H1 (cell line): ENCODE results near the gene EIF4E2.

Source experiments
- CBX8 ChIP-seq: fragments of 300-800, 300-1000 bp; sonication (generic); IDR thresholded peaks from 2 replicates; pipeline ENCODE4 v1.7.1; 2016; ENCODE audit warnings: low read depth, low read length, borderline replicate concordance
- CEBPB ChIP-seq: IDR thresholded peaks from 2 replicates; pipeline ENCODE4 v1.6.1; 2012; ENCODE audit warnings: low read depth, low read length
- CREB1 ChIP-seq: IDR thresholded peaks from 2 replicates; pipeline ENCODE4 v1.6.1; 2012; ENCODE audit warnings: inconsistent platforms
- EP300 ChIP-seq, 2 experiments: IDR thresholded peaks; 1 replicate in 1 of 2; 2 replicates in 1 of 2; pipeline ENCODE4 v1.6.1; 2011 to 2012; ENCODE audit warnings: low read depth in 2 of 2, low read length in 2 of 2, mild to moderate bottlenecking in 2 of 2, borderline replicate concordance in 1 of 2, inconsistent platforms in 1 of 2, moderate library complexity in 1 of 2
- EZH2 ChIP-seq: fragments of 200-600 bp; sonication (generic); IDR thresholded peaks from 2 replicates; pipeline ENCODE4 v1.7.1; 2012; ENCODE audit warnings: low read depth, mild to moderate bottlenecking, moderate library complexity, low read length, inconsistent platforms; ENCODE audit not compliant: severe bottlenecking
- POLR2A ChIP-seq, 2 experiments: IDR thresholded peaks; 1 replicate in 1 of 2; 2 replicates in 1 of 2; pipeline ENCODE4 v1.6.1; 2011; ENCODE audit warnings: low read depth in 2 of 2, low read length in 2 of 2, mild to moderate bottlenecking in 2 of 2; ENCODE audit errors: control extremely low read depth in 1 of 2
- POLR2AphosphoS5 ChIP-seq: IDR thresholded peaks from 2 replicates; pipeline ENCODE4 v1.6.1; 2011; ENCODE audit warnings: low read depth, low read length
- TAF1 ChIP-seq: IDR thresholded peaks from 2 replicates; pipeline ENCODE4 v1.6.1; 2011; ENCODE audit warnings: mild to moderate bottlenecking, low read depth, low read length
- TAF7 ChIP-seq: optimal IDR thresholded peaks from 2 replicates; pipeline ENCODE3; 2011; ENCODE audit warnings: low read depth, mild to moderate bottlenecking, inconsistent platforms, low read length, moderate library complexity, borderline replicate concordance
- TCF12 ChIP-seq: IDR thresholded peaks from 2 replicates; pipeline ENCODE4 v1.6.1; 2011; ENCODE audit warnings: low read depth, mild to moderate bottlenecking, low read length
- TF ChIP-seq, protein P1 (sequence below), 3 experiments: IDR thresholded peaks; 1 replicate in 2 of 3; 2 replicates in 1 of 3; pipeline versions ENCODE4 v1.5.1 to v1.6.1; 2011; ENCODE audit warnings: low read length in 3 of 3, mild to moderate bottlenecking in 3 of 3, inconsistent platforms in 2 of 3, low read depth in 1 of 3, moderate library complexity in 1 of 3; ENCODE audit not compliant: insufficient read depth in 1 of 3; ENCODE audit errors: control extremely low read depth in 1 of 3
- TF ChIP-seq, protein P2 (sequence below): IDR thresholded peaks from 2 replicates; pipeline ENCODE4 v1.6.1; 2011; ENCODE audit warnings: low read depth, mild to moderate bottlenecking, low read length; ENCODE audit not compliant: insufficient read depth

- TF ChIP-seq EP300 (IDR thresholded peaks at IDR 0.05; ENCODE audit: borderline replicate concordance in 1 of 2, low read depth in 2 of 2, low read length in 2 of 2) (no peak), POLR2A (IDR thresholded peaks at IDR 0.05; ENCODE audit: control extremely low read depth in 1 of 2, low read depth in 2 of 2, low read length in 2 of 2) (no peak), TAF1 (no peak), POLR2AphosphoS5 (no peak), CBX8 (no peak), EZH2 (no peak), CREB1 (no peak), CEBPB (no peak), TCF12 (no peak), TAF7 (no peak)
- TF ChIP-seq, protein P1, sequence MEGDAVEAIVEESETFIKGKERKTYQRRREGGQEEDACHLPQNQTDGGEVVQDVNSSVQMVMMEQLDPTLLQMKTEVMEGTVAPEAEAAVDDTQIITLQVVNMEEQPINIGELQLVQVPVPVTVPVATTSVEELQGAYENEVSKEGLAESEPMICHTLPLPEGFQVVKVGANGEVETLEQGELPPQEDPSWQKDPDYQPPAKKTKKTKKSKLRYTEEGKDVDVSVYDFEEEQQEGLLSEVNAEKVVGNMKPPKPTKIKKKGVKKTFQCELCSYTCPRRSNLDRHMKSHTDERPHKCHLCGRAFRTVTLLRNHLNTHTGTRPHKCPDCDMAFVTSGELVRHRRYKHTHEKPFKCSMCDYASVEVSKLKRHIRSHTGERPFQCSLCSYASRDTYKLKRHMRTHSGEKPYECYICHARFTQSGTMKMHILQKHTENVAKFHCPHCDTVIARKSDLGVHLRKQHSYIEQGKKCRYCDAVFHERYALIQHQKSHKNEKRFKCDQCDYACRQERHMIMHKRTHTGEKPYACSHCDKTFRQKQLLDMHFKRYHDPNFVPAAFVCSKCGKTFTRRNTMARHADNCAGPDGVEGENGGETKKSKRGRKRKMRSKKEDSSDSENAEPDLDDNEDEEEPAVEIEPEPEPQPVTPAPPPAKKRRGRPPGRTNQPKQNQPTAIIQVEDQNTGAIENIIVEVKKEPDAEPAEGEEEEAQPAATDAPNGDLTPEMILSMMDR (IDR thresholded peaks at IDR 0.05; ENCODE audit: control extremely low read depth in 1 of 3, insufficient read depth in 1 of 3, low read depth in 1 of 3, low read length in 3 of 3): no peak
- TF ChIP-seq, protein P2, sequence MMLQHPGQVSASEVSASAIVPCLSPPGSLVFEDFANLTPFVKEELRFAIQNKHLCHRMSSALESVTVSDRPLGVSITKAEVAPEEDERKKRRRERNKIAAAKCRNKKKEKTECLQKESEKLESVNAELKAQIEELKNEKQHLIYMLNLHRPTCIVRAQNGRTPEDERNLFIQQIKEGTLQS: no peak
Observed at GRCh38 chr2:232571026-232571474, 20.6 kb downstream of the EIF4E2 start.
